ENCODE data around the gene UNCX.
"Not testable (repeated sequence)": the region's sequence is repeated elsewhere in the genome, so short reads cannot be mapped to it uniquely, and the experiment has no call there.

The UNCX gene

GRCh38 chr7:1276626-1277175 is 44.0 kb downstream of the UNCX start:
- Mint-ChIP-seq H3K9me3 (no peaks in the 10 kb centered on the region), H3K36me3 (ENCODE audit: low read depth) (no peaks in the 10 kb centered on the region), H3K27ac (no peak overlapping the region), H3K4me1 (no peaks in the 10 kb centered on the region), H3K4me3 (no peak overlapping the region), H3K27me3 (peaks cover 7% of the 10 kb centered on the region)
- no peak for DNase-seq
- no peak for ATAC-seq

- Mint-ChIP-seq H3K9me3 (no peaks in the 10 kb centered on the region), H3K27ac (no peak overlapping the region), H3K4me1 (no peaks in the 10 kb centered on the region), H3K36me3 (ENCODE audit: low read depth) (no peaks in the 10 kb centered on the region), H3K27me3 (peaks cover 10% of the 10 kb centered on the region), H3K4me3 (no peak overlapping the region)
- ATAC-seq (no peak), DNase-seq (no peak)
These were observed 45.9 kb downstream of the UNCX start for GRCh38 chr7:1278543-1278942.

- no peaks in the 10 kb centered on the region for H3K36me3 Mint-ChIP-seq (ENCODE audit: low read depth)
- no peak overlapping the region for H3K27ac Mint-ChIP-seq
- peaks cover 10% of the 10 kb centered on the region for H3K27me3 Mint-ChIP-seq
- H3K9me3 Mint-ChIP-seq, result no peaks in the 10 kb centered on the region
- no peak overlapping the region for H3K4me3 Mint-ChIP-seq
- DNase-seq (no peak), ATAC-seq (no peak)
- H3K4me1 Mint-ChIP-seq, result no peaks in the 10 kb centered on the region
These were observed 46.4 kb downstream of the UNCX start for GRCh38 chr7:1279041-1279440.

GRCh38 chr7:1279895-1280294 is 47.2 kb downstream of the UNCX start:
- H3K4me1 Mint-ChIP-seq; ATAC-seq; H3K36me3 Mint-ChIP-seq (ENCODE audit: low read depth); H3K4me3 Mint-ChIP-seq; DNase-seq; H3K9me3 Mint-ChIP-seq; H3K27me3 Mint-ChIP-seq; H3K27ac Mint-ChIP-seq: not testable (repeated sequence)

GRCh38 chr7:1281068-1281467 is 48.4 kb downstream of the UNCX start:
- Mint-ChIP-seq H3K27me3 (peaks cover 10% of the 10 kb centered on the region), H3K36me3 (ENCODE audit: low read depth) (no peaks in the 10 kb centered on the region), H3K4me3 (no peak overlapping the region), H3K9me3 (no peaks in the 10 kb centered on the region), H3K27ac (no peak overlapping the region), H3K4me1 (no peaks in the 10 kb centered on the region)
- ATAC-seq (no peak), DNase-seq (no peak)

- DNase-seq, result no peak
- Mint-ChIP-seq H3K4me1 (no peaks in the 10 kb centered on the region), H3K27ac (no peak overlapping the region), H3K4me3 (no peak overlapping the region), H3K36me3 (ENCODE audit: low read depth) (no peaks in the 10 kb centered on the region), H3K27me3 (peaks cover 8% of the 10 kb centered on the region), H3K9me3 (no peaks in the 10 kb centered on the region)
- ATAC-seq, result no peak
These were observed 50.0 kb downstream of the UNCX start for GRCh38 chr7:1282679-1283078.

GRCh38 chr7:1283337-1283736 is 50.7 kb downstream of the UNCX start:
- H3K27ac Mint-ChIP-seq, result no peak overlapping the region
- DNase-seq (no peak), ATAC-seq (no peak)
- no peaks in the 10 kb centered on the region for H3K36me3 Mint-ChIP-seq (ENCODE audit: low read depth)
- H3K4me1 Mint-ChIP-seq, result no peaks in the 10 kb centered on the region
- H3K9me3 Mint-ChIP-seq, result no peaks in the 10 kb centered on the region
- H3K4me3 Mint-ChIP-seq, result no peak overlapping the region
- peaks cover 8% of the 10 kb centered on the region for H3K27me3 Mint-ChIP-seq

GRCh38 chr7:1283941-1284742 is 51.5 kb downstream of the UNCX start:
- no peaks in the 10 kb centered on the region for H3K4me1 Mint-ChIP-seq

GRCh38 chr7:1284743-1285458 is 52.2 kb downstream of the UNCX start:
- H3K27me3 Mint-ChIP-seq, result peaks cover 5% of the 10 kb centered on the region
- H3K9me3 Mint-ChIP-seq, result no peaks in the 10 kb centered on the region
- DNase-seq, result no peak
- no peak overlapping the region for H3K27ac Mint-ChIP-seq
- no peaks in the 10 kb centered on the region for H3K36me3 Mint-ChIP-seq (ENCODE audit: low read depth)
- no peak overlapping the region for H3K4me3 Mint-ChIP-seq
- peaks cover 1% of the 10 kb centered on the region for H3K4me1 Mint-ChIP-seq
- no peak for ATAC-seq

More at GRCh38 chr7:1283941-1284742, 51.5 kb downstream of the UNCX start:
- Mint-ChIP-seq H3K9me3 (no peaks in the 10 kb centered on the region), H3K27me3 (peaks cover 5% of the 10 kb centered on the region), H3K36me3 (ENCODE audit: low read depth) (no peaks in the 10 kb centered on the region), H3K4me3 (no peak overlapping the region), H3K27ac (no peak overlapping the region)
- DNase-seq (no peak), ATAC-seq (no peak)

- Mint-ChIP-seq H3K4me3 (no peak overlapping the region), H3K27me3 (peaks cover 5% of the 10 kb centered on the region), H3K36me3 (ENCODE audit: low read depth) (no peaks in the 10 kb centered on the region), H3K4me1 (peaks cover 5% of the 10 kb centered on the region), H3K27ac (no peak overlapping the region), H3K9me3 (no peaks in the 10 kb centered on the region)
- DNase-seq, result no peak
- ATAC-seq, result no peak
These were observed 53.1 kb downstream of the UNCX start for GRCh38 chr7:1285556-1286301.

All from activated naive CD8-positive, alpha-beta T cell treated with anti-CD3 and anti-CD28 coated beads, Interleukin-2, amount 50 U/mL, for 24 hours (primary cell).